Thyroid gland (tissue), 4 donors: ENCODE data around the gene SEMA7A. TPM values are rescaled to one million over a fixed set of nuclear protein-coding genes. Genes with fewer than 3 reads are reported as not detected.

Experiments
- DNase-seq, 2 donors: peaks; one replicate each; pipeline ENCODE4 v3.0.0-alpha.2; 2019
- H3K27ac ChIP-seq, 3 donors: fragments of 200-600 bp; sonication (generic); 1 replicate in 2 of 3; 2 replicates in 1 of 3; pipeline ENCODE4 v1.5.1; 2016 to 2019; ENCODE audit warnings: mild to moderate bottlenecking in 1 of 3, moderate library complexity in 1 of 3
- H3K27me3 ChIP-seq: fragments of 200-600 bp; sonication (generic); one replicate; pipeline ENCODE4 v1.5.1; 2019
- H3K36me3 ChIP-seq, 2 donors: fragments of 200-600 bp; sonication (generic); one replicate each; pipeline ENCODE4 v1.5.1; 2016 to 2019
- H3K4me1 ChIP-seq, 2 donors: fragments of 200-600 bp; sonication (generic); one replicate each; pipeline ENCODE4 v1.5.1; 2017 to 2019
- H3K4me3 ChIP-seq, 3 donors: fragments of 200-600 bp; sonication (generic); replicated peaks in 1 of 3; 1 replicate in 2 of 3; 2 replicates in 1 of 3; pipeline ENCODE4 v1.5.1; 2016; ENCODE audit warnings: mild to moderate bottlenecking in 1 of 3
- H3K9me3 ChIP-seq: fragments of 200-600 bp; sonication (generic); one replicate; pipeline ENCODE4 v1.5.1; 2017
- POLR2A ChIP-seq, 2 donors: fragments of 450-650 bp; IDR thresholded peaks; one replicate each; pipeline ENCODE4 v1.6.1; 2017; ENCODE audit warnings: antibody characterized with exemption in 2 of 2, mild to moderate bottlenecking in 2 of 2, moderate library complexity in 1 of 2
- WGBS, 2 donors: methylation state at CpG; one replicate each; pipeline ENCODE4 v1.1.5; 2017; 5-methylcytosine and 5-hydroxymethylcytosine counted together
- intact Hi-C: fragments of 100-400 bp; cut with DNase I; formaldehyde crosslinking; loops from one replicate; pipeline ENCODE4 v1.15.1; 2023
- total RNA-seq, 4 donors: library from RNA; depleted of rRNA; stranded (reverse); fragments of >200 nt; gene quantifications; one replicate each; pipeline ENCODE4 v1.2.3, GENCODE V29; 2016
- TF ChIP-seq, protein P1 (sequence below), 6 experiments: fragments of 200-600 bp in 3 of 6; fragments of 450-650 bp in 3 of 6; sonication (generic) in 3 of 6; IDR thresholded peaks; one replicate each; pipeline ENCODE4 v1.5.1; 2016 to 2019; ENCODE audit warnings: antibody characterized with exemption in 6 of 6, mild to moderate bottlenecking in 2 of 6, inconsistent platforms in 1 of 6, moderate library complexity in 1 of 6

The SEMA7A gene
- total RNA-seq, 4 donors from 2014 or later = 0.29 to 2.0 (median 1.6) TPM

DNA sequence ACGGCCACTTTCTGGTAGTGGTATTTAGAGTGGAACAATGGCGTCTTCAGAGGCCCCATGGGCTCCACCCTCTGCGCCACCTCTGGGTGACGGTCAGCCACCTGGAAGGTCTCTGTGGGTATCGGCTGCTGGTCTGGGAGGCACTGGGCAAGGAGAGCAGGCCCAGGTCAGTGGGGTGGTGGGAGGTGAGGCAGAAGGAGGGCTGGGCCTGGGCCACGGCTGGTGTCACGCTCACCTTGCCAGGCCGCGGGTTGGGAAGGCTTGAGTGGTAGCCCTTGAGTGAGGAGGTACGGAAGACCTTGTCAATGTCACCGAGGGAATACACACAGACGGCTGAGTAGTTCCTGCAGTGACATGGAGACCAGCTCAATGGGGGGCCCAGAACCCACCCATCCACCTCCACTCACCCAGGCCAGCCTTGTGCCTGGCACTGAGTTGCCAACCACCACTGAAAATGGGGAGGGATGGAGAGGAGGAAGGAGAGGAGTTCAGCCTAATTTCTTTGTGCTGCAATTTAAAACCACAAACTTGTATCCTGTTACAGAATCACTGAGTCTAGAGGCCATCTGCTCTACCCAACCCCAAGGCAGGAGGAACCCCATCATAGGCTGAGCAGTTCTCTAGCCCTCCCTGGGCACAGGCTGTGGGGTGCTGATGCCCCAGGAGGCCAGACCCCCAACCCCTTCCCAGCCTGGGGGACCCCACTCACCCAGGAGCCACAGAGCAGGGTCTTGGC is 19.0 kb downstream of the SEMA7A start:
- intact Hi-C loops = no loop called here
- Histone ChIP-seq H3K27ac (no peak overlapping the region), H3K9me3 (no peaks in the 10 kb centered on the region), H3K27me3 (no peaks in the 10 kb centered on the region), H3K4me1 (no peaks in the 10 kb centered on the region), H3K36me3 (no peaks in the 10 kb centered on the region), H3K4me3 (no peak overlapping the region)
- TF ChIP-seq POLR2A (IDR thresholded peaks at IDR 0.05) = no peak
- TF ChIP-seq, protein P1, sequence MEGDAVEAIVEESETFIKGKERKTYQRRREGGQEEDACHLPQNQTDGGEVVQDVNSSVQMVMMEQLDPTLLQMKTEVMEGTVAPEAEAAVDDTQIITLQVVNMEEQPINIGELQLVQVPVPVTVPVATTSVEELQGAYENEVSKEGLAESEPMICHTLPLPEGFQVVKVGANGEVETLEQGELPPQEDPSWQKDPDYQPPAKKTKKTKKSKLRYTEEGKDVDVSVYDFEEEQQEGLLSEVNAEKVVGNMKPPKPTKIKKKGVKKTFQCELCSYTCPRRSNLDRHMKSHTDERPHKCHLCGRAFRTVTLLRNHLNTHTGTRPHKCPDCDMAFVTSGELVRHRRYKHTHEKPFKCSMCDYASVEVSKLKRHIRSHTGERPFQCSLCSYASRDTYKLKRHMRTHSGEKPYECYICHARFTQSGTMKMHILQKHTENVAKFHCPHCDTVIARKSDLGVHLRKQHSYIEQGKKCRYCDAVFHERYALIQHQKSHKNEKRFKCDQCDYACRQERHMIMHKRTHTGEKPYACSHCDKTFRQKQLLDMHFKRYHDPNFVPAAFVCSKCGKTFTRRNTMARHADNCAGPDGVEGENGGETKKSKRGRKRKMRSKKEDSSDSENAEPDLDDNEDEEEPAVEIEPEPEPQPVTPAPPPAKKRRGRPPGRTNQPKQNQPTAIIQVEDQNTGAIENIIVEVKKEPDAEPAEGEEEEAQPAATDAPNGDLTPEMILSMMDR (IDR thresholded peaks at IDR 0.05) = no peak
- 91 to 92% methylated on average over 8 to 12 of the region's 12 CpGs for WGBS, 2 donors
- no peak for DNase-seq

DNA sequence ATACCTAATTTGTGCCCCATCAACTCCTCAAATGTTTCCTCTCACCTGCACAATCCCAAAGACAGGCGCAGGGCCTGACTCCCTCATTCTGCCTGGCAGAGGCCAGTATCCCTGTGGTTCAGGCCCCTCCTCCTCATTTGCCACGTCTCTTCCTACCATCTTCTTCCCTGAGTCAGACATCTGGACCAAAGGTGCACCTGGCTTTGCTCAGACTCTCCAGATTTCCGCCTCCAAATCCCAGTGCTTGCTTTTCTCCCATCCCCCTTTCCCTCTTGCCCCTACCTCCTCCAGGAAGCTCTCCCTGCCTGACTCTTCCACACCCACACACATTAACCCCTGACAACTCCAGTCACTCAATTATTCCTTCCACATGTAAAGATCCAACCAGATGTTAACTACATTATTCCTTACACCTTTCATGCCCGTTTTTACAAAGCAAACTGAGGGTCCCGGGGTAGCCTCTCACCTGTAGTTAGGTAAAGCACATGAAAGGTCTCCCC is 19.6 kb downstream of the SEMA7A start:
- no peak overlapping the region for H3K27ac ChIP-seq
- no peak for DNase-seq
- H3K9me3 ChIP-seq = no peaks in the 10 kb centered on the region
- TF ChIP-seq, protein P1 (IDR thresholded peaks at IDR 0.05) = no peak
- no peak for TF ChIP-seq POLR2A (IDR thresholded peaks at IDR 0.05)
- no peaks in the 10 kb centered on the region for H3K36me3 ChIP-seq
- WGBS, 2 donors = 89 to 93% methylated on average over 5 of the region's 5 CpGs
- no peaks in the 10 kb centered on the region for H3K27me3 ChIP-seq
- no peaks in the 10 kb centered on the region for H3K4me1 ChIP-seq
- intact Hi-C loops = no loop called here
- H3K4me3 ChIP-seq = no peak overlapping the region

DNA sequence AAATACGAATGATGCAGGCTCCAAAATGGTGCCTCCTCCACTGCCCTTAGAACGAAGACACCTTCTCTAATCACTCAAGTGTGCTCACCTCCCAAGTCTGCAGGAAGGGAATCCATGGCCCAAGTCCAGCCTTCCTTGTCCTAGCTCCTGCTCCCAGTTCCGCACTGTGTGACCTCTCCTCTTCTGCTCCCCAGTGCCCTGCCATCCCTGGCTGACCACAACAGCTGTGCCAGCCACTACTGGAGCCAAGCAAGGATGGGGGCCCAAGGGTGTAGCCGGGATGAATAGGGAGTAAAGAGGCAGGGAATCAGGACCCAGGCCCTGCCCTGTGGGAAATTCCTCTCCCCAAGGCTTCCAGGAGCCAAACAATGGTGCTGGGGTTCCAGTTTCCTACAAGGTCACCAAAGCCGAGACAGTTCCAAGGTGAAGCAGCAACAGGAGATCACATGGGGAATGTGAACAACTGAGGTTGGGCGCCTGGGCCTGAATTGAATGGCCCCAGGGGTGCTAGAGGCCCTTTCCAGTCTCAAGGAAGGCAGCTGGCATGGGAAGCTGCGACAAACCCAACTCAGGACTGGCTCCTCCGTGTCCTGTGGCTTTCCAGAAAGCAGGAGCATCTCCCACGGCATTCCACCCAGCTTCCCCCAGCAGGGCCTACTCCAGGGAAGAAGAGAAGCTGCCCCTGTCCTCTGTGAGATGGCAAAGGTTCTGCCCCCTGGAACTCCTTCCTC is 20.2 kb downstream of the SEMA7A start:
- Histone ChIP-seq H3K27me3 (no peaks in the 10 kb centered on the region), H3K27ac (no peak overlapping the region), H3K36me3 (no peaks in the 10 kb centered on the region), H3K4me1 (no peaks in the 10 kb centered on the region), H3K4me3 (no peak overlapping the region), H3K9me3 (no peaks in the 10 kb centered on the region)
- 85 to 88% methylated on average over 7 to 9 of the region's 9 CpGs for WGBS, 2 donors
- TF ChIP-seq, protein P1 (IDR thresholded peaks at IDR 0.05) = no peak
- TF ChIP-seq POLR2A (IDR thresholded peaks at IDR 0.05) = no peak
- intact Hi-C loops = no loop called here
- no peak for DNase-seq

DNA sequence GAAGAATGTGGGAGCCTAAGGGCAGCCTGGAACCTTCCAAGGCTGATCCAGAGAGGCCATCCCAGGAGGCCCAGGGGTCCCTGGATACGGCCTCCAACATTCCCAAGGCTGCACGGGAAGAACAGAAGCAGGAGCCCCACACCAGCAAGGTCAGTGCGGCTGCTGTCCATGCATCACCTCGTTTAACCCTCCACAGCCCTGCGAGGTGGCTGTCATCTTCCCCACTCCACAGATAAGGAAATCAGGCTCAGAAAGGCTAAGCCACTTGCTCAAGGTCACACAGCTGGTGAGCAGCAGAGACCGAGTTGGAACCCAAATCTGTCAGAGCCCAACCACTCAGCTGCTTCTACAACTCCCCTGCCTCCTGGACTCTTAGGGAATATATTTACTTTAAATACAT is 21.6 kb downstream of the SEMA7A start:
- no peak overlapping the region for H3K4me3 ChIP-seq
- intact Hi-C loops = no loop called here
- 85 to 90% methylated on average over 6 of the region's 6 CpGs for WGBS, 2 donors
- no peaks in the 10 kb centered on the region for H3K36me3 ChIP-seq
- TF ChIP-seq, protein P1 (IDR thresholded peaks at IDR 0.05) = no peak
- TF ChIP-seq POLR2A (IDR thresholded peaks at IDR 0.05) = no peak
- no peaks in the 10 kb centered on the region for H3K4me1 ChIP-seq
- no peaks in the 10 kb centered on the region for H3K27me3 ChIP-seq
- H3K9me3 ChIP-seq = no peaks in the 10 kb centered on the region
- H3K27ac ChIP-seq = no peak overlapping the region
- DNase-seq = no peak

DNA sequence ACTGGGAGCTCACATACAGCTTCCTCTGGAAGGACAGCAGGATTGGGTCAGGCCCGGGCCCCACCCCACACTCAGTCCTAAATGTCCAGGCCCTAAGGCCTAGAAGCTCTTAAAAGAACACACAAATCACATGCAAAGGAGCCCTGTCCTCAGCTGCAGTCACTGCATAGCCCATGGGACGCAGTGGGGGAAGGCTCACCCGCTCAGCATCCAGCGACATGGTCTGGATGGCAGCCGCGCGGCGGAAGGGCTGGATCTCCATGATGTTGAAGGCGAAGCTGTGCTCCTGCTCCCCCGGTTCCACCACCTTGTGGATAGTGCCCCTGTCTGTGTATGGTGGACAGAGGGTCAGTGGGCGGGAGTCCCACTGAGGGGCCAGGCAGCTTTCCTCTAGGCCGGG is 22.1 kb downstream of the SEMA7A start:
- Histone ChIP-seq H3K9me3 (no peaks in the 10 kb centered on the region), H3K4me3 (no peak overlapping the region), H3K27me3 (no peaks in the 10 kb centered on the region), H3K4me1 (no peaks in the 10 kb centered on the region), H3K36me3 (no peaks in the 10 kb centered on the region), H3K27ac (no peak overlapping the region)
- no peak for DNase-seq
- WGBS, 2 donors = 93 to 99% methylated on average over 11 to 12 of the region's 12 CpGs
- TF ChIP-seq POLR2A (IDR thresholded peaks at IDR 0.05) = no peak
- TF ChIP-seq, protein P1 (IDR thresholded peaks at IDR 0.05) = no peak
- intact Hi-C loops = no loop called here
